OCI-LY7 (cell line): Measurements from ENCODE around the gene CFTR. TPM values are rescaled to one million over a fixed set of nuclear protein-coding genes. Genes with fewer than 3 reads are reported as not detected.

Experiments used
- BruUV-seq: library from RNA; stranded (reverse); fragments of 400-500 nt; replicated peaks from 2 replicates; lab custom pipeline; 2021; lab: Mats Ljungman, UMichigan
- CTCF ChIA-PET: fragments of 300-600 bp; sonication (Branson Sonifier 250); formaldehyde crosslinking; loops from one replicate; lab custom pipeline; 2022; ENCODE audit warnings: antibody characterized with exemption; ENCODE audit not compliant: unreplicated experiment; lab: Charles Lee
- POLR2A ChIA-PET: fragments of 300-600 bp; sonication (Branson Sonifier 250); formaldehyde crosslinking; loops from one replicate; lab custom pipeline; 2022; ENCODE audit warnings: antibody characterized with exemption; lab: Charles Lee
- DNase-seq: peaks from one replicate; pipeline ENCODE4 v3.0.0-alpha.2; 2015; ENCODE audit warnings: low spot score
- H2AFZ ChIP-seq: fragments of 200-600 bp; sonication (generic), shearing (Covaris generic); 2 replicates; pipeline ENCODE4 v1.6.1; 2014; ENCODE audit warnings: mild to moderate bottlenecking, antibody characterized with exemption, low read length, moderate library complexity
- H3K27ac ChIP-seq: fragments of 200-600 bp; sonication (generic); 2 replicates; pipeline ENCODE4 v1.5.1; 2014; ENCODE audit warnings: mixed run types, low read depth, mild to moderate bottlenecking, moderate library complexity, low read length, inconsistent platforms; ENCODE audit not compliant: poor library complexity, severe bottlenecking
- H3K36me3 ChIP-seq: fragments of 200-600 bp; sonication (generic); 2 replicates; pipeline ENCODE4 v1.6.1; 2014; ENCODE audit warnings: mild to moderate bottlenecking, antibody characterized with exemption, low read length, moderate library complexity, mixed read lengths; ENCODE audit not compliant: insufficient read depth
- H3K4me1 ChIP-seq: fragments of 200-600 bp; sonication (generic); 2 replicates; pipeline ENCODE4 v1.5.1; 2014; ENCODE audit warnings: mild to moderate bottlenecking, low read length; ENCODE audit not compliant: insufficient read depth, poor library complexity, severe bottlenecking
- H3K4me2 ChIP-seq: fragments of 200-600 bp; sonication (generic); 2 replicates; pipeline ENCODE4 v1.6.1; 2014; ENCODE audit warnings: mild to moderate bottlenecking, low read length
- H3K4me3 ChIP-seq: fragments of 200-600 bp; sonication (generic); 2 replicates; pipeline ENCODE4 v1.5.1; 2014; ENCODE audit warnings: mild to moderate bottlenecking, low read depth, low read length; ENCODE audit not compliant: poor library complexity, severe bottlenecking
- H3K79me2 ChIP-seq: fragments of 200-600 bp; sonication (generic); 2 replicates; pipeline ENCODE4 v1.6.1; 2016; ENCODE audit warnings: low read depth, mild to moderate bottlenecking, low read length, moderate library complexity, mixed read lengths; ENCODE audit not compliant: insufficient read depth
- H3K9me2 ChIP-seq: fragments of 200-600 bp; sonication (generic); 2 replicates; pipeline ENCODE4 v1.6.1; 2016; ENCODE audit warnings: mild to moderate bottlenecking, low read length, mixed read lengths; ENCODE audit not compliant: insufficient read depth
- H3K9me3 ChIP-seq: fragments of 200-600 bp; sonication (generic); 2 replicates; pipeline ENCODE4 v1.6.1; 2014; ENCODE audit warnings: mild to moderate bottlenecking, mixed run types, low read length, mixed read lengths
- H4K20me1 ChIP-seq: fragments of 200-600 bp; sonication (generic); 2 replicates; pipeline ENCODE4 v1.6.1; 2014; ENCODE audit warnings: mild to moderate bottlenecking, antibody characterized with exemption, low read length, moderate library complexity, mixed read lengths; ENCODE audit not compliant: insufficient read depth
- EZH2phosphoT487 ChIP-seq: fragments of 200-600 bp; sonication (generic); IDR thresholded peaks from 2 replicates; pipeline ENCODE4 v1.6.1; 2018; ENCODE audit warnings: low read depth, borderline replicate concordance, mild to moderate bottlenecking, mixed run types, antibody characterized with exemption, low read length, moderate library complexity, mixed read lengths
- intact Hi-C: fragments of 100-400 bp; cut with micrococcal nuclease; formaldehyde crosslinking; loops from one replicate; pipeline ENCODE4 v1.10.0; 2022; ENCODE audit not compliant: unreplicated experiment
- total RNA-seq, 2 experiments: library from RNA; depleted of rRNA in 1 of 2; stranded (reverse); fragments of >200 nt in 1 of 2; shearing (Covaris generic) in 1 of 2; gene quantifications; 2 replicates each; pipeline ENCODE4 v1.2.3, GENCODE V29; 2014 to 2022
- TF ChIP-seq, protein P1 (sequence below): fragments of 200-600 bp; sonication (generic); conservative IDR thresholded peaks from 2 replicates; pipeline ENCODE4 v1.5.1; 2014; ENCODE audit warnings: mild to moderate bottlenecking, antibody characterized with exemption, low read length, moderate library complexity, mixed read lengths

CFTR gene
- total RNA-seq, 2 experiments from 2014 or later = not detected

DNA sequence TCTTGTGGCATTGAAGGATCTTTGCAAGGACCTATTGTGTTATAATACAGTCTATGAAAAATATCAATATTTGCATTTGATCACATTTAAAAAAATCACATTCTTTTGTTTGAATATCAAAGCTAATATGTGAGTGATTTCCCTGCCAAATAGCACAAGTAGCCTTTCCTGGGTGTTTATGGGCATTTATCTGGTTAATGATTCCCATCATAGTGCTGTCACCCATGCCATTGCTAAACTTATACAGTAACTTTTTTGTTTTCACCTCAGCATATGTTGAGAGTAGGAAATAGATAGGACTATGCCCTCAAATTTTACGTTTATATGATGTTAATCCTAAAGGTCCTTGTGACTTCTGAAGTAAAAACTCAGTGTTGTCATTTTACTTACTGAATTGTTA is 136.9 kb downstream of the CFTR start:
- POLR2A ChIA-PET = no interaction called here
- DNase-seq = no peak

DNA sequence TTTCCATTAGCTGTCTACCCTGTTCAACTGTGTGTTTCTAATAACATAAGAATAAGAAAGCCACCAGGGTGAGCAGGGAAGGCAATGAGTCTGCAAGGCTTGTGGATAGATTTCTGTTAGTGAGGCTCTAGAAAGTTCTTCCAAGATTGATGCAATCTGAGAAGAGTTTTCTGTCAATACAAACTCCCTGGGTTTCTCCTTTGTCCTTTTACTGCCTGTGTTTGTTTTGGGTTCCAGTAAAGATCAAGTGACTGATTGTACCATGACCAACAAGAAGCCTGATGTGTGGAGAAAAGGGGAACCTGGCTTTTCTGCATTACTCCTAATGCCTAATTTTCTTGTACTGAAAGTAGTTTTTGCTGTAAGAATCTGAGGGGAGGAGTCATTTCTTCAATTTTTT is 139.9 kb downstream of the CFTR start:
- POLR2A ChIA-PET = no interaction called here
- Histone ChIP-seq H3K27ac (no peak overlapping the region), H3K9me2 (no peaks in the 10 kb centered on the region), H3K4me2 (no peak overlapping the region), H4K20me1 (no peaks in the 10 kb centered on the region), H3K4me3 (no peak overlapping the region), H3K36me3 (no peaks in the 10 kb centered on the region), H3K4me1 (no peaks in the 10 kb centered on the region), H3K79me2 (no peaks in the 10 kb centered on the region), H3K9me3 (no peaks in the 10 kb centered on the region), H2AFZ (no peak overlapping the region)
- BruUV-seq = no TSS peak
- CTCF ChIA-PET = no interaction called here
- TF ChIP-seq, protein P1, sequence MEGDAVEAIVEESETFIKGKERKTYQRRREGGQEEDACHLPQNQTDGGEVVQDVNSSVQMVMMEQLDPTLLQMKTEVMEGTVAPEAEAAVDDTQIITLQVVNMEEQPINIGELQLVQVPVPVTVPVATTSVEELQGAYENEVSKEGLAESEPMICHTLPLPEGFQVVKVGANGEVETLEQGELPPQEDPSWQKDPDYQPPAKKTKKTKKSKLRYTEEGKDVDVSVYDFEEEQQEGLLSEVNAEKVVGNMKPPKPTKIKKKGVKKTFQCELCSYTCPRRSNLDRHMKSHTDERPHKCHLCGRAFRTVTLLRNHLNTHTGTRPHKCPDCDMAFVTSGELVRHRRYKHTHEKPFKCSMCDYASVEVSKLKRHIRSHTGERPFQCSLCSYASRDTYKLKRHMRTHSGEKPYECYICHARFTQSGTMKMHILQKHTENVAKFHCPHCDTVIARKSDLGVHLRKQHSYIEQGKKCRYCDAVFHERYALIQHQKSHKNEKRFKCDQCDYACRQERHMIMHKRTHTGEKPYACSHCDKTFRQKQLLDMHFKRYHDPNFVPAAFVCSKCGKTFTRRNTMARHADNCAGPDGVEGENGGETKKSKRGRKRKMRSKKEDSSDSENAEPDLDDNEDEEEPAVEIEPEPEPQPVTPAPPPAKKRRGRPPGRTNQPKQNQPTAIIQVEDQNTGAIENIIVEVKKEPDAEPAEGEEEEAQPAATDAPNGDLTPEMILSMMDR = no peak
- no peak for TF ChIP-seq EZH2phosphoT487
- DNase-seq = no peak
- intact Hi-C loops = no loop called here

More for the DNA sequence above, 136.9 kb downstream of the CFTR start:
- H3K36me3 ChIP-seq = no peaks in the 10 kb centered on the region
- H3K4me3 ChIP-seq = no peak overlapping the region
- H4K20me1 ChIP-seq = no peaks in the 10 kb centered on the region
- H3K4me1 ChIP-seq = no peaks in the 10 kb centered on the region
- TF ChIP-seq EZH2phosphoT487 = no peak
- TF ChIP-seq, protein P1 = no peak
- intact Hi-C loops = no loop called here
- no peaks in the 10 kb centered on the region for H3K9me2 ChIP-seq
- H3K27ac ChIP-seq = no peak overlapping the region
- H2AFZ ChIP-seq = no peak overlapping the region
- H3K79me2 ChIP-seq = no peaks in the 10 kb centered on the region
- CTCF ChIA-PET = no interaction called here
- no TSS peak for BruUV-seq
- H3K9me3 ChIP-seq = no peaks in the 10 kb centered on the region
- H3K4me2 ChIP-seq = no peak overlapping the region

DNA sequence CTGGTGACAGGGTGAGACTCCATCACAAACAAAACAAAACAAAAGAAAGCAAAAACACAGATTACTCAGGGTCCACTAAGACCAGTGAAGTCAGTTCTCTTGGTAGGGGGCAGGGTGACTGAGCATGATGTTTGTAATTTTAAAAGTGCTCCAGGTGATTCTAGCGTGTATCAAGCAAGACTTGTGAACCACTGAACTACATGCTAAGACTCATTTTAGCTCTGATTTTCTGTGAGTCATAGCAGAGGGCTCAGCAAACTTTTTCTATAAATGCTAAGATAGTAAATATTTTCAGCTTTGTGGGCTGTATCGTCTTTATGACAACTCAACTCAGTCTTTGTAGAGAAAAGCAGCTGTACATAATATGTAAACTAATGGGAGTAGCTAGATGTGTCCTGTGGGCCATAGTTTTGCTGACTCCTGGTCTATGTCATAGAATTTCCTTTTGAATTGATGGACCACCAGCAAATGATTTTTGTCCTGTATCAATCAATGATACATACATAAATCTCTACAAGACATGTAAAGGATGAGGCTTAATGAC is 141.3 kb downstream of the CFTR start:
- POLR2A ChIA-PET = no interaction called here
- Histone ChIP-seq H3K79me2 (no peaks in the 10 kb centered on the region), H3K36me3 (no peaks in the 10 kb centered on the region), H3K4me1 (no peaks in the 10 kb centered on the region), H4K20me1 (no peaks in the 10 kb centered on the region), H3K4me2 (no peak overlapping the region), H3K27ac (no peak overlapping the region), H3K9me2 (no peaks in the 10 kb centered on the region), H2AFZ (no peak overlapping the region), H3K4me3 (no peak overlapping the region), H3K9me3 (no peaks in the 10 kb centered on the region)
- no peak for DNase-seq
- no peak for TF ChIP-seq EZH2phosphoT487
- BruUV-seq = no TSS peak
- CTCF ChIA-PET = no interaction called here
- intact Hi-C loops = no loop called here
